ENCODE results near the gene ABLIM2.

The ABLIM2 gene

GRCh38 chr4:8063974-8064563 is 94.5 kb downstream of the ABLIM2 start:
- no peak overlapping the region for H3K4me3 ChIP-seq (ENCODE audit: low read depth, low read length)
- no peak for TF ChIP-seq CTCF (IDR thresholded peaks at IDR 0.05; ENCODE audit: low read depth, low read length)

GRCh38 chr4:8061573-8061972 is 97.0 kb downstream of the ABLIM2 start:
- H3K4me3 ChIP-seq (ENCODE audit: low read depth, low read length), result no peak overlapping the region
- TF ChIP-seq CTCF (IDR thresholded peaks at IDR 0.05; ENCODE audit: low read depth, low read length), result no peak

GRCh38 chr4:8061145-8061544 is 97.5 kb downstream of the ABLIM2 start:
- TF ChIP-seq CTCF (IDR thresholded peaks at IDR 0.05; ENCODE audit: low read depth, low read length), result no peak
- no peak overlapping the region for H3K4me3 ChIP-seq (ENCODE audit: low read depth, low read length)

GRCh38 chr4:8060632-8061031 is 98.0 kb downstream of the ABLIM2 start:
- H3K4me3 ChIP-seq (ENCODE audit: low read depth, low read length), result no peak overlapping the region
- no peak for TF ChIP-seq CTCF (IDR thresholded peaks at IDR 0.05; ENCODE audit: low read depth, low read length)

- H3K4me3 ChIP-seq (ENCODE audit: low read depth, low read length), result no peak overlapping the region
- TF ChIP-seq CTCF (IDR thresholded peaks at IDR 0.05; ENCODE audit: low read depth, low read length), result no peak
Measured at GRCh38 chr4:8058031-8058479, 100.6 kb downstream of the ABLIM2 start.

- no peak for TF ChIP-seq CTCF (IDR thresholded peaks at IDR 0.05; ENCODE audit: low read depth, low read length)
- H3K4me3 ChIP-seq (ENCODE audit: low read depth, low read length), result no peak overlapping the region
Measured at GRCh38 chr4:8055206-8055605, 103.4 kb downstream of the ABLIM2 start.

GRCh38 chr4:8053688-8054449 is 104.7 kb downstream of the ABLIM2 start:
- no peak overlapping the region for H3K4me3 ChIP-seq (ENCODE audit: low read depth, low read length)
- no peak for TF ChIP-seq CTCF (IDR thresholded peaks at IDR 0.05; ENCODE audit: low read depth, low read length)
